Ovary (tissue), 3 donors: Measurements from ENCODE around the gene NPAS2.

Source experiments
- CTCF ChIP-seq, 3 donors: fragments of 450-650 bp in 2 of 3; fragments of 200-600 bp in 1 of 3; IDR thresholded peaks; one replicate each; pipeline versions ENCODE4 v1.5.1 to v1.8.0; 2016 to 2022; ENCODE audit warnings: antibody characterized with exemption in 3 of 3, mild to moderate bottlenecking in 1 of 3
- EP300 ChIP-seq: sonication (generic); formaldehyde crosslinking; IDR thresholded peaks from one replicate; pipeline ENCODE4 v1.6.1; 2017; ENCODE audit warnings: antibody characterized with exemption
- donor health status: DM: no; HTN: no; CAD: no.

- TF ChIP-seq CTCF (IDR thresholded peaks at IDR 0.05) (no peak), EP300 (no peak)
Observed at GRCh38 chr2:100882645-100883613, 63.0 kb downstream of the NPAS2 start.
